ENCODE data around the gene ARMH4.

Gene ARMH4

GRCh38 chr14:58106446-58106845 is 45.6 kb downstream of the ARMH4 start:
- H2AFZ ChIP-seq (ENCODE audit: low read depth, low read length): no peak overlapping the region
- no peak overlapping the region for H3K4me3 ChIP-seq (ENCODE audit: low read length)
- peaks cover 2% of the 10 kb centered on the region for H3K9me3 ChIP-seq (ENCODE audit: low read length)
- peaks cover under 1% of the 10 kb centered on the region for H3K36me3 ChIP-seq (ENCODE audit: insufficient read depth, low read length)
- no peaks in the 10 kb centered on the region for H3K27me3 ChIP-seq (ENCODE audit: insufficient read depth, low read length)
- H3K4me1 ChIP-seq (ENCODE audit: insufficient read depth, low read length): peaks cover 8% of the 10 kb centered on the region

GRCh38 chr14:58104808-58105207 is 47.2 kb downstream of the ARMH4 start:
- Histone ChIP-seq H3K4me3 (ENCODE audit: low read length) (no peak overlapping the region), H3K9me3 (ENCODE audit: low read length) (peaks cover 2% of the 10 kb centered on the region), H2AFZ (ENCODE audit: low read depth, low read length) (no peak overlapping the region)

GRCh38 chr14:58100735-58101368 is 51.2 kb downstream of the ARMH4 start:
- Histone ChIP-seq H3K9me3 (ENCODE audit: low read length) (peaks cover 2% of the 10 kb centered on the region), H3K36me3 (ENCODE audit: insufficient read depth, low read length) (peaks cover 9% of the 10 kb centered on the region), H2AFZ (ENCODE audit: low read depth, low read length) (no peak overlapping the region), H3K4me3 (ENCODE audit: low read length) (no peak overlapping the region), H3K27me3 (ENCODE audit: insufficient read depth, low read length) (no peaks in the 10 kb centered on the region), H3K4me1 (ENCODE audit: insufficient read depth, low read length) (no peaks in the 10 kb centered on the region)

More at GRCh38 chr14:58104808-58105207, 47.2 kb downstream of the ARMH4 start:
- H3K4me1 ChIP-seq (ENCODE audit: insufficient read depth, low read length): peaks cover 8% of the 10 kb centered on the region
- peaks cover 2% of the 10 kb centered on the region for H3K36me3 ChIP-seq (ENCODE audit: insufficient read depth, low read length)
- no peaks in the 10 kb centered on the region for H3K27me3 ChIP-seq (ENCODE audit: insufficient read depth, low read length)

DNA sequence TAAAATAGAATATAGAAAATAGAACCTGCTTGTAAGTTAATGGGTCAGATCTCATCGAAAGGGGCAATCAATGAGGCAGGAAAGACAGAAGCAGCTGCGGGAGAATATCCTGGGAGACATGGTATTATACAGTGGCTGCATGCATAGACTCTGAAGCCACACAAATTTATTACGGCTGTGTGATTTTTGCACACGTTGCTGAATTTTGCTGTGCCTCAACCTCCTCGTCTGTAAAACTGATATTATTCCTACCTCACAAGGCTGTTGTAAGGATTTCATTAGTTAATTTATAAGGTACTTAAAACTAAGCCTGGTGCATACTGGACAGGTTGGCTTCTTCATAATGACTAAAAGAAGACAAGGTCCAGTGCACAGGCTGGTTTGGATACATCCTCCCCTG is 52.3 kb downstream of the ARMH4 start:
- H3K4me1 ChIP-seq (ENCODE audit: insufficient read depth, low read length): no peaks in the 10 kb centered on the region
- H3K9me3 ChIP-seq (ENCODE audit: low read length): peaks cover 2% of the 10 kb centered on the region
- no peaks in the 10 kb centered on the region for H3K27me3 ChIP-seq (ENCODE audit: insufficient read depth, low read length)
- H2AFZ ChIP-seq (ENCODE audit: low read depth, low read length): no peak overlapping the region
- H3K36me3 ChIP-seq (ENCODE audit: insufficient read depth, low read length): peaks cover 20% of the 10 kb centered on the region
- H3K4me3 ChIP-seq (ENCODE audit: low read length): no peak overlapping the region

DNA sequence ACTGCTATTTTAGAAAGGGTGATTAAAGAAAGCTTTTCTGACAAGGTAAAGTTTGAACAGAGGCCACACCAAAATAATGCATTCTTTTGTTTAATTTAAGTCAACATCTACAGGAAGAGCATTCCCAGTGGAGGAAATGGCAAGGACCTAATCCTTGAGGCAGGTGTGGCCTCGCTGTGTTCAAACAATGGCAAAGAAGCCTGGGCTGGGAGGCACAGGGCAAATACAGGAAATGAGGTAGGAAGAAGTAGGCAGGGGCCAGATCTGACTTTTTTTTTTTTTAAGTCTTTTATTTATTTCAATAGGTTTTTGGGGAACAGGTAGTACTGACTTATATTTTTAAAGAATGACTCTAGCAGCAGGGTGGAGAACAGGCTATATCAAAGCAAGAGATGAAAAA is 53.5 kb downstream of the ARMH4 start:
- peaks cover 26% of the 10 kb centered on the region for H3K36me3 ChIP-seq (ENCODE audit: insufficient read depth, low read length)
- H3K4me3 ChIP-seq (ENCODE audit: low read length): no peak overlapping the region
- peaks cover 2% of the 10 kb centered on the region for H3K9me3 ChIP-seq (ENCODE audit: low read length)
- no peaks in the 10 kb centered on the region for H3K4me1 ChIP-seq (ENCODE audit: insufficient read depth, low read length)
- no peaks in the 10 kb centered on the region for H3K27me3 ChIP-seq (ENCODE audit: insufficient read depth, low read length)
- no peak overlapping the region for H2AFZ ChIP-seq (ENCODE audit: low read depth, low read length)

DNA sequence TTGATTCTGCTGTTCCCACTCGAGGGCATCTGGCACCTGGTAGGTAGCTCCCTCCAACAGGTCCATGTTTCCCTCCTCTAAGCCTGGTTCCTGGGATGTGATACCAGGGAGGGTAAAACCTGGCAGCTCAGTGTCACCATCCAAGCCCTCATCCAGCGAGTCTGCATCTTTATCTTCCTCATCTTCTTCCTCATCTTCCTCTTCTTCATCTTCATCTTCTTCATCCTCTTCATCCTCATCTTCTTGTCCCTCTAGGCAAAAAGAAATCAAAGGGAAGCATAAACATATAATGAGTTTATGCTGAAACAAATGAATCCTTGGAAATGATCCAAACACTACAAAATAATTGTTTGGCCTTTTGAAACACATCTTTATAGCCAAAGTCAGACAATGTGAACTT is 55.3 kb downstream of the ARMH4 start:
- no peak overlapping the region for H2AFZ ChIP-seq (ENCODE audit: low read depth, low read length)
- no peaks in the 10 kb centered on the region for H3K4me1 ChIP-seq (ENCODE audit: insufficient read depth, low read length)
- no peaks in the 10 kb centered on the region for H3K9me3 ChIP-seq (ENCODE audit: low read length)
- no peak overlapping the region for H3K4me3 ChIP-seq (ENCODE audit: low read length)
- H3K27me3 ChIP-seq (ENCODE audit: insufficient read depth, low read length): no peaks in the 10 kb centered on the region
- H3K36me3 ChIP-seq (ENCODE audit: insufficient read depth, low read length): peaks cover 26% of the 10 kb centered on the region

GRCh38 chr14:58091883-58092630 is 60.0 kb downstream of the ARMH4 start:
- no peaks in the 10 kb centered on the region for H3K4me1 ChIP-seq (ENCODE audit: insufficient read depth, low read length)
- peaks cover 26% of the 10 kb centered on the region for H3K36me3 ChIP-seq (ENCODE audit: insufficient read depth, low read length)
- H3K4me3 ChIP-seq (ENCODE audit: low read length): no peak overlapping the region
- no peaks in the 10 kb centered on the region for H3K9me3 ChIP-seq (ENCODE audit: low read length)
- H2AFZ ChIP-seq (ENCODE audit: low read depth, low read length): no peak overlapping the region
- H3K27me3 ChIP-seq (ENCODE audit: insufficient read depth, low read length): no peaks in the 10 kb centered on the region

DNA sequence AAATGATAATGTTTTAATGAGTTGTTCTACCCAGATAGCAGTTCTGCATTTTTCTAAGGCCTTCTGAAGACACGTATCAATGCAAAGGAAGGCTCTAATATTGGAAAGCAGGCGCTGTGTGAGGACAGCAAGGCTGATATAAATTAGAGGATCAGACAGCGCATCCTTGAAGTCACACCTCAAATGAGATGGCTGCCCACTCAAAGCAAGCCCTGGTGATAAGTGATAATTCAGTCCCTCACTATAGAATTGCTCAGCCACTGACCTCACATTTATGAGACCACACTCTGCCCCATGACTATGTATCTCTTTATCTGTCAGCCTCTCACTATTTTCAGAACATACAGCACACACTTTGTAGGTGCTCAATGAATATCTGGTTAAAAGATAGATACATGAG is 62.4 kb downstream of the ARMH4 start:
- H3K4me1 ChIP-seq (ENCODE audit: insufficient read depth, low read length): no peaks in the 10 kb centered on the region
- H3K9me3 ChIP-seq (ENCODE audit: low read length): no peaks in the 10 kb centered on the region
- no peak overlapping the region for H2AFZ ChIP-seq (ENCODE audit: low read depth, low read length)
- peaks cover 7% of the 10 kb centered on the region for H3K36me3 ChIP-seq (ENCODE audit: insufficient read depth, low read length)
- H3K27me3 ChIP-seq (ENCODE audit: insufficient read depth, low read length): no peaks in the 10 kb centered on the region
- H3K4me3 ChIP-seq (ENCODE audit: low read length): no peak overlapping the region

DNA sequence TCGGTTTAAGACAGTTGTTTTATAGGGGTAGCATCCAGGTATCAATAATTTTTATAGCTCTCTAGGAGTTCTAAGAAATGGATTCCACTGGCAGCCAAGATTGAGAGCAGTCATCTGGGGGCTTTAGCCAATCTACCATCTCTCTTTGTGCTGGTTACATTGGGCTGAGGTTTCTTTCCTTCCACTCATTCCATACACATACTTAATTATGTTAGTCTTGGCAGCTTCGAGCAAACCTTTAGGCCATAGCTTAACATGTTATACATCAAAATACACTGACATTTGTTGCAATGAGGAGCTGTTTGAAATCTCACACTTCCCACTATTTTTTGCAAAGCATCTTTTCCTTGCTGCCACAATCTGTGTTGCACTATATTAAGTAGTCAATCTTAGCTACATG is 63.1 kb downstream of the ARMH4 start:
- no peaks in the 10 kb centered on the region for H3K9me3 ChIP-seq (ENCODE audit: low read length)
- H2AFZ ChIP-seq (ENCODE audit: low read depth, low read length): no peak overlapping the region
- H3K4me3 ChIP-seq (ENCODE audit: low read length): no peak overlapping the region
- no peaks in the 10 kb centered on the region for H3K27me3 ChIP-seq (ENCODE audit: insufficient read depth, low read length)
- H3K36me3 ChIP-seq (ENCODE audit: insufficient read depth, low read length): peaks cover 2% of the 10 kb centered on the region
- no peaks in the 10 kb centered on the region for H3K4me1 ChIP-seq (ENCODE audit: insufficient read depth, low read length)

- Histone ChIP-seq H3K36me3 (ENCODE audit: insufficient read depth, low read length) (peaks cover 2% of the 10 kb centered on the region), H3K9me3 (ENCODE audit: low read length) (no peaks in the 10 kb centered on the region), H3K4me3 (ENCODE audit: low read length) (no peak overlapping the region), H3K27me3 (ENCODE audit: insufficient read depth, low read length) (no peaks in the 10 kb centered on the region), H3K4me1 (ENCODE audit: insufficient read depth, low read length) (peaks cover 10% of the 10 kb centered on the region), H2AFZ (ENCODE audit: low read depth, low read length) (no peak overlapping the region)
Measured at GRCh38 chr14:58085877-58086276, 66.1 kb downstream of the ARMH4 start.

DNA sequence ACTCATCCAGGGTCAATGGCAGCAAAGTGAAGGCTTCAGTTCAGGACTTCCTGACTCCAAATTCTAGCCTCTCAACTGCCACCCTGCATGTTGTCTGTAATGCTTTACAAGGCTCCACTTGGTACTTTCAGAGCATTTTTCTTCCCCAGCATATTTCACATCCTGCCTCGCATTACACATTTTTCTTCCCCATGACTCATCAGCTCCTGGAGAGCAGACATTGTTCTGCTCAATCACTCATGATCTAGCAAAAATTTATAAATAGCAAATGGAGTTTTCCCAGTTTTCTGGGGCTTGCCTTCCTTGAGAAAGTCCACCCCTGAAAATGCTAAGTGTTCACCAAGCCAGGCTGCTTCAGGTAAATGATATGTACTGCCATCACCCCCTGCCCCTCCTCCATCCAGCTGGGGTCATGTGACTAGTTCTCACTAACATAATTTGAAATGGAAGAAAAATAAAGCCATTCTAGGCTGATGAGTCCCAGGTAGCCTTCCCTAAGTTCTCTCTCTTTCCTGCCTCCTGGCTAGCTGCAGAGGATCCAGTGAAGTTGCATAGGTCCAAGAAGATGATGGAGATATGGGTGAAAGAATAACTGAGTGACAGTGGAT is 69.4 kb downstream of the ARMH4 start:
- no peaks in the 10 kb centered on the region for H3K27me3 ChIP-seq (ENCODE audit: insufficient read depth, low read length)
- peaks cover 3% of the 10 kb centered on the region for H3K36me3 ChIP-seq (ENCODE audit: insufficient read depth, low read length)
- peaks cover 16% of the 10 kb centered on the region for H3K4me1 ChIP-seq (ENCODE audit: insufficient read depth, low read length)
- no peaks in the 10 kb centered on the region for H3K9me3 ChIP-seq (ENCODE audit: low read length)
- H2AFZ ChIP-seq (ENCODE audit: low read depth, low read length): no peak overlapping the region
- H3K4me3 ChIP-seq (ENCODE audit: low read length): no peak overlapping the region

DNA sequence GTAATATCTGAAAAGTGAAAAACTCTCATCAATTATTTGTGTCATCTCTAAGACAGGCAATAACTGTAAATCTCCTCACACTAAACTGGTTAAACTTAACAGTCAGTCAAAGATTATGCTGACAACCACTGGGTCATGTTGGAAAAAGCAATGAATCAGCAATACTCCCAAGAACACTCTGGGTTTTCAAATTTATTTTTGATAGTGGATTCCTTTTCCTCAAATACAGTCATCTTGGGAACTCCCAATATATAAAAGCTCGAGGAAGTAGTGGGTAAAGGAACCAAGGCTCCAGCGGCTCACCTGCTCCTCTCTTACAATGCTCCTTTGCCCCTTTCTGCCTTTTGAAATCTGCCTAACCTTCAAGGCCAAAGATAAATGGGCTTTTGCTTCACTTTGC is 70.0 kb downstream of the ARMH4 start:
- H3K36me3 ChIP-seq (ENCODE audit: insufficient read depth, low read length): peaks cover 3% of the 10 kb centered on the region
- no peaks in the 10 kb centered on the region for H3K9me3 ChIP-seq (ENCODE audit: low read length)
- no peaks in the 10 kb centered on the region for H3K27me3 ChIP-seq (ENCODE audit: insufficient read depth, low read length)
- no peak overlapping the region for H3K4me3 ChIP-seq (ENCODE audit: low read length)
- H3K4me1 ChIP-seq (ENCODE audit: insufficient read depth, low read length): peaks cover 17% of the 10 kb centered on the region
- no peak overlapping the region for H2AFZ ChIP-seq (ENCODE audit: low read depth, low read length)

DNA sequence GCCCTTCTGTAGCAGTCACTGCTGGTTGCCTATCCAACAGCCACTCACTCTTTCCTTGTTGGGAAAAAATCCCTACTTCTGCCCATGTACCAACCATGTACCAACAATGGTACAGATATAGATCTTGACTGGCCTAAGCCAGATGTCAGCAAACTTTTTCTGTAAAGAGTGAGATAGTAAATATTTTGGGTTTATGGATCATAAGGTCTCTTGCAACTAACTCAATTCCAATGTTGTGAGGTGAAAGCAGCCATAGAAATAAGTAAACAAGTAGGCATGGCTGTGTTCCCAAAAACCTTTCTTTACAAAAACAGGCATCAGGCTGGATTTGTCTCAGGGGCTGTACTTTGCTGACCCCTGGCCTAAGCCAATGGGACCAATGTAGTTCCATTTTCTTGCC is 73.5 kb downstream of the ARMH4 start:
- Histone ChIP-seq H2AFZ (ENCODE audit: low read depth, low read length) (no peak overlapping the region), H3K36me3 (ENCODE audit: insufficient read depth, low read length) (peaks cover 3% of the 10 kb centered on the region), H3K4me1 (ENCODE audit: insufficient read depth, low read length) (peaks cover 17% of the 10 kb centered on the region), H3K27me3 (ENCODE audit: insufficient read depth, low read length) (no peaks in the 10 kb centered on the region), H3K9me3 (ENCODE audit: low read length) (peaks cover 2% of the 10 kb centered on the region), H3K4me3 (ENCODE audit: low read length) (no peak overlapping the region)

Measured in neuron (in vitro differentiated cells).